Purkinje cell (primary cell): ENCODE data around the gene NBEA. TPM values are rescaled to one million over a fixed set of nuclear protein-coding genes. Genes with fewer than 3 reads are reported as not detected.

Experiments
- polyA plus RNA-seq: library from polyadenylated mRNA; unstranded; fragments of >200 nt; fragmentation: Nextera tagmentation; gene quantifications from 2 replicates; pipeline ENCODE4 v1.2.1, GENCODE V29; 2014

The NBEA gene
- 81.5 and 81.9 TPM in 2 replicates for polyA plus RNA-seq

GRCh38 chr13:34941835-34942731, at the start of gene NBEA:
Gene NBEA, plus strand, starts transcription at chr13:34942270. Its CDS starts 551 bp downstream, at chr13:34942821.

GRCh38 chr13:35475960-35476943, 534.2 kb downstream of the NBEA start, which contains the start of gene MAB21L1:
Gene MAB21L1, minus strand, starts transcription at chr13:35476689. Its CDS starts 551 bp downstream, at chr13:35476138.

